ENCODE results near the gene TNXB. TPM values are rescaled to one million over a fixed set of nuclear protein-coding genes. Genes with fewer than 3 reads are reported as not detected.
"Not testable (repeated sequence)": the region's sequence is repeated elsewhere in the genome, so short reads cannot be mapped to it uniquely, and the experiment has no call there.

TNXB gene
- total and polyA plus RNA-seq, 3 experiments from 2014 or later = 2.5 to 4.9 TPM; not detected in 1

DNA sequence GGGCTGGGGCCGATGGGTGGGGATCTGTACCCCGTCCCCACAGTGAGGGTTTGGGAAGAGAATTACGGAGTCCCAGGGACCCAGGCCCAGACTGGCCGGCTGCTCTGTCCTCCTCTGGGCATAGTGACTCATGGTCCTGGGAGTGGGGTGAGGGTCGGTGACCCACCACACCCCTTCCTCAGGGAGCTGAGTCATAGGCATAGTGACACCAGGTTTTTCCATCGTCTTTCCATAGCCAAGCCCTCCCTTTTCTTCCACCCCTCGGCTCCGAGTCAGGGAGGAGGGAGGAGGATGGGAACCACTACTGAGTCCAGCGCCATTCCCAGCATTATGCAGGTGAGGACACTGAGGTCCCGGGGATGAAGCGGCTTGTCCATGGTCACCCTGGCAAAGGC lies 62.1 kb downstream of the TNXB start:
- no peaks in the 10 kb centered on the region for H3K4me1 ChIP-seq (ENCODE audit: insufficient read depth, low read length)
- no peaks in the 10 kb centered on the region for H3K27me3 ChIP-seq (ENCODE audit: insufficient read depth, low read length, poor library complexity, severe bottlenecking)
- H3K27me3 Mint-ChIP-seq = peaks cover 4% of the 10 kb centered on the region in 2 donors
- H3K4me1 Mint-ChIP-seq = peaks cover 2 to 6% (median 4%) of the 10 kb centered on the region in 3 donors
- no peak overlapping the region for H3K4me3 Mint-ChIP-seq
- H3K9me3 ChIP-seq (ENCODE audit: low read length) = no peaks in the 10 kb centered on the region
- ChIA-PET CTCF (interaction anchor here (0.6 to 1.5 kb wide), 3 partner anchors 26 to 366 kb away, joined by 3 to 4 read pairs (median 4); partner anchors contain the start of genes LY6G5C, NELFE and SKIC2), POLR2A (no interaction called here)
- no peaks in the 10 kb centered on the region for H3K36me3 ChIP-seq (ENCODE audit: insufficient read depth, low read length)
- no peak for DNase-seq
- no peak overlapping the region for H3K4me3 ChIP-seq (ENCODE audit: low read length)
- peak overlapping the region; percentile 79 for H3K27ac ChIP-seq (ENCODE audit: low read depth, low read length)
- no peaks in the 10 kb centered on the region for H3K36me3 Mint-ChIP-seq
- H3K9me3 Mint-ChIP-seq = no peaks in the 10 kb centered on the region
- H3K27ac Mint-ChIP-seq = peak overlapping the region in 1 of 8 donors; percentile 24

DNA sequence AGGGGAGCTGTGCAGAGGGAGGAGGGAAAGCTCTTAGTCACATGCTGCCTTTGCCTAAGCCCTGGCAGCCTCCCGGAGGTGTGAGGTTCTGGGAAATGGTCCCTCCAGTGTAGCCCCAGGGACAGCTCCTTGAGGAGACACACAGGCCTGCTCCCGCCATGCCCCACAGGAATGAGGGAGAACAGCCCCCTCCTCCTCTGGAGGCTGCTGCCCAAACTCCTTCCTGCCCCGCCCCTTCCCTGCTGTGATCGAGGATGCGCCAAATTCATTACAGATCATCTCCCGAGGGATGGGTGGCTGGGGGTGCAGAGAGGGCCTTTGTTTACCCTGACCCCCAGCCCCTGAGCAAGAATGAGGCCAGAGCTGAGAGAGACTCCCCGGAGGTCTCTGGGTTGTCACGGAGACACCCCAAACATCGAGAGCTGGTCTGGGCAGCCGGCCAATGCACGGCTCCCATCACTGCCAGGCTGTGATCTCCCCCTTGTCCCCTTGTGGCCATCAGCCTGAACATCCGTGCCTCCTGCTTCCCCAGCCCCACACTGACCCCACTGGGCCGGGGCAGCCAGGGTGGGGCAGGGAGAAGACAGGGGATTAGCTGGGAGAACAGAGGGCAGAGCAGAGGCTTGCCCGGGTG lies 62.6 kb downstream of the TNXB start:
- Mint-ChIP-seq H3K36me3 (no peaks in the 10 kb centered on the region), H3K4me1 (peaks cover 2 to 6% (median 4%) of the 10 kb centered on the region in 3 donors), H3K4me3 (no peak overlapping the region), H3K27ac (no peak overlapping the region), H3K9me3 (no peaks in the 10 kb centered on the region), H3K27me3 (peaks cover under 1 to 4% of the 10 kb centered on the region in 2 donors)
- POLR2A ChIA-PET = no interaction called here
- H3K9me3 ChIP-seq (ENCODE audit: low read length) = no peaks in the 10 kb centered on the region
- H3K36me3 ChIP-seq (ENCODE audit: insufficient read depth, low read length) = no peaks in the 10 kb centered on the region
- DNase-seq = no peak
- H3K4me1 ChIP-seq (ENCODE audit: insufficient read depth, low read length) = no peaks in the 10 kb centered on the region
- no peak overlapping the region for H3K4me3 ChIP-seq (ENCODE audit: low read length)
- H3K27ac ChIP-seq (ENCODE audit: low read depth, low read length) = peak overlapping the region; percentile 79
- H3K27me3 ChIP-seq (ENCODE audit: insufficient read depth, low read length, poor library complexity, severe bottlenecking) = no peaks in the 10 kb centered on the region
- CTCF ChIA-PET = interaction anchor here (1.5 kb wide), 1 partner anchor 27 kb away, joined by 4 read pairs; no protein-coding TSS in a partner anchor

- peaks cover 2 to 6% (median 4%) of the 10 kb centered on the region in 3 donors for H3K4me1 Mint-ChIP-seq
- no peaks in the 10 kb centered on the region for H3K36me3 Mint-ChIP-seq
- no peak overlapping the region for H3K27ac Mint-ChIP-seq
- Histone ChIP-seq H3K4me3 (ENCODE audit: low read length) (no peak overlapping the region), H3K9me3 (ENCODE audit: low read length) (no peaks in the 10 kb centered on the region), H3K36me3 (ENCODE audit: insufficient read depth, low read length) (no peaks in the 10 kb centered on the region), H3K4me1 (ENCODE audit: insufficient read depth, low read length) (no peaks in the 10 kb centered on the region), H3K27me3 (ENCODE audit: insufficient read depth, low read length, poor library complexity, severe bottlenecking) (no peaks in the 10 kb centered on the region), H3K27ac (ENCODE audit: low read depth, low read length) (peak overlapping the region; percentile 79)
- CTCF ChIA-PET = interaction anchor here (1.5 kb wide), 1 partner anchor 27 kb away, joined by 4 read pairs; no protein-coding TSS in a partner anchor
- no peak for DNase-seq
- H3K4me3 Mint-ChIP-seq = no peak overlapping the region
- peaks cover 0 to 3% of the 10 kb centered on the region in 2 donors for H3K27me3 Mint-ChIP-seq
- POLR2A ChIA-PET = no interaction called here
- H3K9me3 Mint-ChIP-seq = no peaks in the 10 kb centered on the region
Observed at GRCh38 chr6:32045811-32046449, 63.2 kb downstream of the TNXB start.

DNA sequence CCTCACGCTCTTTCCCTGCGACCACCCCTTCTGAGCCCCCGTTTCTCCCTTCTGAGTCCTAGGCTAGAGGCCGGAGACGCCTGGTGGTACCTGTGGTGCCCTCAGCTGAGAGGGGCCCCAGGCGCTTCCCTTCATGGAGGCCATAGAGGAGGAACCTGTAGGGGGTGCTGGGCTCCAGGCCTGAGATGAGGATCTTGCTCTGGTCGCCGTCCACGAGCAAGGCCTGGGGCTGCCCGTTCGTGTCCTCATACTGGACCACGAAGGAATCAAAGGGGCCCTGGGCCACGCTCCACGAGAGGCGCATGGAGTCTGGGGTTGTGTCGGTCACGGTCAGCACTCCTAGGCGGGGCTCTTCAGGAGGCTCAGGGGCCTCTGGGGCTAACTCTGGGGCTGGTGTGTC lies 64.2 kb downstream of the TNXB start:
- H3K4me3 ChIP-seq (ENCODE audit: low read length); H3K36me3 ChIP-seq (ENCODE audit: insufficient read depth, low read length); H3K4me1 Mint-ChIP-seq; H3K4me1 ChIP-seq (ENCODE audit: insufficient read depth, low read length); H3K4me3 Mint-ChIP-seq; H3K36me3 Mint-ChIP-seq; H3K9me3 ChIP-seq (ENCODE audit: low read length); H3K27me3 Mint-ChIP-seq; DNase-seq; POLR2A ChIA-PET; H3K27me3 ChIP-seq (ENCODE audit: insufficient read depth, low read length, poor library complexity, severe bottlenecking); CTCF ChIA-PET; H3K27ac Mint-ChIP-seq; H3K27ac ChIP-seq (ENCODE audit: low read depth, low read length); H3K9me3 Mint-ChIP-seq: not testable (repeated sequence)

DNA sequence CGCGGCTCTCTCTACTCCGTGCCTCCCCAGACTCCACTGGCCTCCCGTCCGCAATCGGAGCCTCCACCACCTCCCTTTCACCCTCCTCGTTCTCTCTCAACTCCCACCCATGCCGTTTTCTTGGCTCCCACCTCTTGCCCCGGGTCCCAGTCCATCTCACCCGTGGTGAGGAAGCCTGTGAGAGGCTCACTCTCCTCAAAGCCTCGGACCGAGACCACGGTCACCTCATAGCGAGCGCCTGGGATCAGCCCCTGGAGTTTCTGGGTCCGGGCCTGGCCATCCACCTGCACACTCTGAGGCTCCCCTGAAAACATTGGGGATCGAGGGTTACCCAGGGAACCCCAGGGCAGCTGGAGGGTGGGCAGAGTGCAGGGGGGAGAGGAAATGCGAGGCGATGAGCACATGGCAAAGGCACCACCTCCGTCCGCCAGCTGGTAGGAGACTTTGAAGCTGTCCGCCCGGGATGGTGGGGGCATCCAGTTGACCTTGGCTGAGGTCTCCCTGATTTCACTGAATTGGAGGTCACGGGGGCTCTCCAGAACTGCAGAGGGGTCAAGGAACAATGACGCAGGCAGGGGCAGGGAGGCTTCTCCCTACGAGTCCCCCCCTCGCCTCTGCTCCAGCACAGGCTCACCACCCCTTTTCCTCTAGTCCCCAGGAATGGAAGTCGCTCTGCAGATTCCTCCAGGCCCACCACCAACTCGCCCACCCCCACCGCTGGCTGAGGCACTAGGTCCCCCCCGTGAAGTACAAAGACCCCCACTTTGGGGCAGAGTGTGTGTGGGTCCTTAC lies 65.4 kb downstream of the TNXB start:
- DNase-seq; H3K27me3 Mint-ChIP-seq; H3K27me3 ChIP-seq (ENCODE audit: insufficient read depth, low read length, poor library complexity, severe bottlenecking); CTCF ChIA-PET; H3K27ac ChIP-seq (ENCODE audit: low read depth, low read length); H3K27ac Mint-ChIP-seq; H3K9me3 ChIP-seq (ENCODE audit: low read length); POLR2A ChIA-PET; H3K4me1 ChIP-seq (ENCODE audit: insufficient read depth, low read length); H3K9me3 Mint-ChIP-seq; H3K36me3 ChIP-seq (ENCODE audit: insufficient read depth, low read length); H3K36me3 Mint-ChIP-seq; H3K4me3 Mint-ChIP-seq; H3K4me1 Mint-ChIP-seq; H3K4me3 ChIP-seq (ENCODE audit: low read length): not testable (repeated sequence)

GRCh38 chr6:32042276-32042675 lies 66.9 kb downstream of the TNXB start:
- POLR2A ChIA-PET; CTCF ChIA-PET; H3K36me3 ChIP-seq (ENCODE audit: insufficient read depth, low read length); H3K27ac ChIP-seq (ENCODE audit: low read depth, low read length); H3K27me3 Mint-ChIP-seq; H3K27ac Mint-ChIP-seq; DNase-seq; H3K4me3 Mint-ChIP-seq; H3K4me1 ChIP-seq (ENCODE audit: insufficient read depth, low read length); H3K27me3 ChIP-seq (ENCODE audit: insufficient read depth, low read length, poor library complexity, severe bottlenecking); H3K36me3 Mint-ChIP-seq; H3K4me3 ChIP-seq (ENCODE audit: low read length); H3K9me3 ChIP-seq (ENCODE audit: low read length); H3K4me1 Mint-ChIP-seq; H3K9me3 Mint-ChIP-seq: not testable (repeated sequence)

DNA sequence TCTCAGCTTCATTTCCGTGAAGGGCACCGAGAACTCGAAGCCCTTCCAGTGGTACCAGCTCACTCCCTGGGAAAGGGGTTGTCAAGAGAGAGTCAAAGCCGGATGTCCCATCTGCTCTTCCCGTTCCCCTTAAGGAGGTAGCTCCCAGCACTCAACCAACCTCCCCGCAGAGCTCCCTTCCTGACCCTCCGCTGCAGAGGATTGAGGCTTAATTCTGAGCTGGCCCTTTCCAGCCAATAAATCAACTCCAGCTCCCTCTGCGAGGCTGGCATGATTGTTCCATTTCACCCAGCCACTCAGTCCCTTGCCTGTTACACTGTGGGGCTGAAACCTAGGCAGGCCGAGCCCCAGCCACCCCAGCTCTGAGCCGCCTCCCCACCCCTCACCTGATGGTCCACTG lies 67.8 kb downstream of the TNXB start:
- CTCF ChIA-PET; H3K27ac ChIP-seq (ENCODE audit: low read depth, low read length); H3K9me3 ChIP-seq (ENCODE audit: low read length); H3K4me3 Mint-ChIP-seq; DNase-seq; H3K27ac Mint-ChIP-seq; H3K4me1 ChIP-seq (ENCODE audit: insufficient read depth, low read length); H3K4me1 Mint-ChIP-seq; H3K27me3 ChIP-seq (ENCODE audit: insufficient read depth, low read length, poor library complexity, severe bottlenecking); H3K9me3 Mint-ChIP-seq; H3K36me3 Mint-ChIP-seq; H3K36me3 ChIP-seq (ENCODE audit: insufficient read depth, low read length); H3K27me3 Mint-ChIP-seq; H3K4me3 ChIP-seq (ENCODE audit: low read length): not testable (repeated sequence)
- POLR2A ChIA-PET = interaction anchor here (0.6 kb wide), 1 partner anchor 1163 kb away, joined by 4 read pairs; the partner anchor contains the start of gene HSD17B8

DNA sequence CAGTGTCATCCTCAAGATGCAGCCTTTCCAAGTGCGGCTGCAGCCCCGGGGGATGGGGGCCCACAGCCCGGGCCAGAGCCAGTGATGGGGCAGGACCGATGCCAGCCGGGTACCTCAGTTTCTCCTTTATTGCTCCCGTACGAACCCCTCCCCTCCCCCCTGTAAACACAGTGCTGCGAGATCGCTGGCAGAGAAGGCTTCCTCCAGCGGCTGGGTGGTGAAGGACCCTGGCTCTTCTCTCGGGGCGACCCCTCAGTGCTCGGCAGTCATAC lies 68.2 kb downstream of the TNXB start:
- POLR2A ChIA-PET = interaction anchor here (0.6 kb wide), 1 partner anchor 1164 kb away, joined by 4 read pairs; the partner anchor contains the start of gene HSD17B8
- DNase-seq; H3K27ac Mint-ChIP-seq; H3K36me3 Mint-ChIP-seq; H3K27me3 ChIP-seq (ENCODE audit: insufficient read depth, low read length, poor library complexity, severe bottlenecking); H3K4me1 Mint-ChIP-seq; H3K9me3 ChIP-seq (ENCODE audit: low read length); H3K36me3 ChIP-seq (ENCODE audit: insufficient read depth, low read length); H3K9me3 Mint-ChIP-seq; H3K27ac ChIP-seq (ENCODE audit: low read depth, low read length); H3K4me3 Mint-ChIP-seq; H3K27me3 Mint-ChIP-seq; H3K4me3 ChIP-seq (ENCODE audit: low read length); CTCF ChIA-PET; H3K4me1 ChIP-seq (ENCODE audit: insufficient read depth, low read length): not testable (repeated sequence)

All from CD8-positive, alpha-beta memory T cell (primary cell).